T-helper 1 cell (primary cell): ENCODE data around the gene SIGLEC7.
A peak's percentile ranks its signal among the peaks of the same experiment; 100 is the strongest.

Experiments used
- DNase-seq, 5 donors: peaks; one replicate each; pipeline ENCODE4 v3.0.0-alpha.2; 2012 to 2020
- total RNA-seq, 4 donors: gene quantifications; one replicate each; lab custom pipeline; 2026; lab: John Stamatoyannopoulos, UW

SIGLEC7 gene
- total RNA-seq, result 0 reads per million in 4 donors

- no peak for DNase-seq
Measured at GRCh38 chr19:51142119-51142518, at the start of gene SIGLEC7. SIGLEC7 (plus strand) TSS chr19:51142301; CDS start chr19:51142370, 69 bp downstream.

GRCh38 chr19:51093101-51093500 is 49.0 kb upstream of the SIGLEC7 start:
- DNase-seq, result no peak

- DNase-seq, result no peak
Measured at GRCh38 chr19:51093510-51094345, 48.4 kb upstream of the SIGLEC7 start.

GRCh38 chr19:51094696-51095279 is 47.3 kb upstream of the SIGLEC7 start:
- peak in 2 of 5 donors; percentile 14 to 18 for DNase-seq

GRCh38 chr19:51096473-51097165 is 45.5 kb upstream of the SIGLEC7 start:
- DNase-seq, result no peak

- DNase-seq, result peak; percentile 41 to 69 (median 60)
Measured at GRCh38 chr19:51097166-51097738, 44.8 kb upstream of the SIGLEC7 start.

- DNase-seq, result no peak
Measured at GRCh38 chr19:51097796-51098195, 44.3 kb upstream of the SIGLEC7 start.

GRCh38 chr19:51098365-51099046 is 43.6 kb upstream of the SIGLEC7 start:
- peak in 2 of 5 donors; percentile 29 to 35 for DNase-seq

GRCh38 chr19:51099047-51099382 is 43.1 kb upstream of the SIGLEC7 start:
- no peak for DNase-seq

GRCh38 chr19:51100601-51101000 is 41.5 kb upstream of the SIGLEC7 start:
- DNase-seq, result no peak

- DNase-seq, result no peak
Measured at GRCh38 chr19:51101171-51101865, 40.8 kb upstream of the SIGLEC7 start.

GRCh38 chr19:51102991-51103390 is 39.1 kb upstream of the SIGLEC7 start:
- no peak for DNase-seq

GRCh38 chr19:51103926-51104341 is 38.2 kb upstream of the SIGLEC7 start:
- no peak for DNase-seq

GRCh38 chr19:51107406-51108065 is 34.6 kb upstream of the SIGLEC7 start:
- DNase-seq, result no peak

- DNase-seq, result peak; percentile 95 to 99 (median 97)
Measured at GRCh38 chr19:51108066-51108804, 33.9 kb upstream of the SIGLEC7 start, which contains the start of gene CTU1. CTU1 (minus strand) TSS chr19:51108409; CDS start chr19:51104569, 3,840 bp downstream.

GRCh38 chr19:51108805-51109146 is 33.3 kb upstream of the SIGLEC7 start:
- no peak for DNase-seq

GRCh38 chr19:51110666-51110971 is 31.5 kb upstream of the SIGLEC7 start:
- no peak for DNase-seq

GRCh38 chr19:51111606-51112005 is 30.5 kb upstream of the SIGLEC7 start:
- DNase-seq, result no peak

- DNase-seq, result peak in 1 of 5 donors; percentile 82
Measured at GRCh38 chr19:51114087-51114729, 27.9 kb upstream of the SIGLEC7 start.

GRCh38 chr19:51116736-51117286 is 25.3 kb upstream of the SIGLEC7 start:
- DNase-seq, result peak in 1 of 5 donors; percentile 57
